Suprapubic skin (tissue), 4 donors: ENCODE data around the gene NEK6. TPM values are rescaled to one million over a fixed set of nuclear protein-coding genes. Genes with fewer than 3 reads are reported as not detected.

Experiments used
- DNase-seq, 2 donors: peaks; one replicate each; pipeline ENCODE4 v3.0.0-alpha.2; 2019; ENCODE audit warnings: low spot score in 2 of 2
- H3K27ac ChIP-seq: fragments of 200-600 bp; sonication (generic); one replicate; pipeline ENCODE4 v1.5.1; 2019
- H3K27me3 ChIP-seq: fragments of 200-600 bp; sonication (generic); one replicate; pipeline ENCODE4 v1.5.1; 2019
- H3K36me3 ChIP-seq: fragments of 200-600 bp; sonication (generic); one replicate; pipeline ENCODE4 v1.5.1; 2019
- H3K4me1 ChIP-seq: fragments of 200-600 bp; sonication (generic); one replicate; pipeline ENCODE4 v1.5.1; 2019
- H3K4me3 ChIP-seq: fragments of 200-600 bp; sonication (generic); one replicate; pipeline ENCODE4 v1.5.1; 2019; ENCODE audit warnings: mild to moderate bottlenecking
- H3K9me3 ChIP-seq: fragments of 200-600 bp; sonication (generic); one replicate; pipeline ENCODE4 v1.5.1; 2019
- EP300 ChIP-seq: sonication (generic); formaldehyde crosslinking; IDR thresholded peaks from one replicate; pipeline ENCODE4 v1.6.1; 2017; ENCODE audit warnings: antibody characterized with exemption
- POLR2A ChIP-seq, 2 donors: fragments of 450-650 bp; IDR thresholded peaks; one replicate each; pipeline ENCODE4 v1.6.1; 2017; ENCODE audit warnings: antibody characterized with exemption in 2 of 2, mild to moderate bottlenecking in 2 of 2, moderate library complexity in 2 of 2
- POLR2AphosphoS5 ChIP-seq, 3 donors: sonication (generic); formaldehyde crosslinking; IDR thresholded peaks; one replicate each; pipeline ENCODE4 v1.6.1; 2017; ENCODE audit warnings: antibody characterized with exemption in 3 of 3
- WGBS: methylation state at CpG from one replicate; pipeline ENCODE4 v1.1.5; 2018; 5-methylcytosine and 5-hydroxymethylcytosine counted together
- total RNA-seq, 4 donors: library from RNA; depleted of rRNA; stranded (reverse); fragments of >200 nt; gene quantifications; one replicate each; pipeline ENCODE4 v1.1.0, GENCODE V29; 2016
- TF ChIP-seq, protein P1 (sequence below), 2 donors: fragments of 200-600 bp in 1 of 2; fragments of 450-650 bp in 1 of 2; sonication (generic) in 1 of 2; IDR thresholded peaks; one replicate each; pipeline ENCODE4 v1.5.1; 2016 to 2019; ENCODE audit warnings: antibody characterized with exemption in 2 of 2, mild to moderate bottlenecking in 1 of 2, moderate library complexity in 1 of 2

Gene NEK6
- total RNA-seq, 4 donors from 2014 or later: 5.4 to 17.5 (median 10.6) TPM

GRCh38 chr9:124370896-124371582, 113.3 kb downstream of the NEK6 start:
- Histone ChIP-seq H3K4me3 (no peak overlapping the region), H3K9me3 (no peaks in the 10 kb centered on the region), H3K27me3 (no peaks in the 10 kb centered on the region), H3K36me3 (peaks cover 4% of the 10 kb centered on the region), H3K4me1 (peaks cover 18% of the 10 kb centered on the region), H3K27ac (no peak overlapping the region)
- TF ChIP-seq POLR2AphosphoS5 (IDR thresholded peaks at IDR 0.05) (no peak), POLR2A (IDR thresholded peaks at IDR 0.05) (no peak), EP300 (no peak)
- TF ChIP-seq, protein P1, sequence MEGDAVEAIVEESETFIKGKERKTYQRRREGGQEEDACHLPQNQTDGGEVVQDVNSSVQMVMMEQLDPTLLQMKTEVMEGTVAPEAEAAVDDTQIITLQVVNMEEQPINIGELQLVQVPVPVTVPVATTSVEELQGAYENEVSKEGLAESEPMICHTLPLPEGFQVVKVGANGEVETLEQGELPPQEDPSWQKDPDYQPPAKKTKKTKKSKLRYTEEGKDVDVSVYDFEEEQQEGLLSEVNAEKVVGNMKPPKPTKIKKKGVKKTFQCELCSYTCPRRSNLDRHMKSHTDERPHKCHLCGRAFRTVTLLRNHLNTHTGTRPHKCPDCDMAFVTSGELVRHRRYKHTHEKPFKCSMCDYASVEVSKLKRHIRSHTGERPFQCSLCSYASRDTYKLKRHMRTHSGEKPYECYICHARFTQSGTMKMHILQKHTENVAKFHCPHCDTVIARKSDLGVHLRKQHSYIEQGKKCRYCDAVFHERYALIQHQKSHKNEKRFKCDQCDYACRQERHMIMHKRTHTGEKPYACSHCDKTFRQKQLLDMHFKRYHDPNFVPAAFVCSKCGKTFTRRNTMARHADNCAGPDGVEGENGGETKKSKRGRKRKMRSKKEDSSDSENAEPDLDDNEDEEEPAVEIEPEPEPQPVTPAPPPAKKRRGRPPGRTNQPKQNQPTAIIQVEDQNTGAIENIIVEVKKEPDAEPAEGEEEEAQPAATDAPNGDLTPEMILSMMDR (IDR thresholded peaks at IDR 0.05): no peak
- WGBS: 80% methylated on average over 9 of the region's 9 CpGs
- DNase-seq: no peak

- no peak overlapping the region for H3K4me3 ChIP-seq
- H3K9me3 ChIP-seq: no peaks in the 10 kb centered on the region
- no peak for DNase-seq
- TF ChIP-seq POLR2AphosphoS5 (IDR thresholded peaks at IDR 0.05) (no peak), EP300 (no peak), POLR2A (IDR thresholded peaks at IDR 0.05) (no peak)
- TF ChIP-seq, protein P1 (IDR thresholded peaks at IDR 0.05): no peak
- H3K27ac ChIP-seq: no peak overlapping the region
- H3K27me3 ChIP-seq: no peaks in the 10 kb centered on the region
- peaks cover 11% of the 10 kb centered on the region for H3K4me1 ChIP-seq
- H3K36me3 ChIP-seq: no peaks in the 10 kb centered on the region
Observed at GRCh38 chr9:124372038-124372437, 114.3 kb downstream of the NEK6 start.

DNA sequence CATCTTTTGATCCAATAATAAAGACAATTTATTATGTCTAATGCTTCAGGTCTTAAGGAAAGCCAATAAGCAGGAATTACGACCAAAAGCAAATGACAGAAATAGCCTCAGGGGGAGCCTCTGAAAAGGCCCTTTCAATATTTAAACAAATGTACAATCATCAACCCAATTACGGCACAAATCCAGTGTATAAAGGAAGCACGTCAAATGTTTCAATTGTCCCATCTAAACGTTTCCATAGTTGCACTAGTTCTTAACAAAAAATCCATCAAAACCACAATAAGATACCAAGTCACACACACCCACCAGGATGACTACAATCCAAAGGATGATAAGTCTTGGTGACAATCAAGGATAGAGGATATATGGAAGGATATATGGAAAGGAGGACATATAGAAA, 115.6 kb downstream of the NEK6 start:
- H3K27me3 ChIP-seq: no peaks in the 10 kb centered on the region
- no peak for TF ChIP-seq POLR2A (IDR thresholded peaks at IDR 0.05)
- TF ChIP-seq EP300: no peak
- TF ChIP-seq POLR2AphosphoS5 (IDR thresholded peaks at IDR 0.05): no peak
- TF ChIP-seq, protein P1 (IDR thresholded peaks at IDR 0.05): no peak
- H3K4me3 ChIP-seq: no peak overlapping the region
- no peak for DNase-seq
- H3K4me1 ChIP-seq: peaks cover 19% of the 10 kb centered on the region
- H3K9me3 ChIP-seq: no peaks in the 10 kb centered on the region
- H3K27ac ChIP-seq: no peak overlapping the region
- H3K36me3 ChIP-seq: no peaks in the 10 kb centered on the region
- WGBS: 82% methylated on average over 4 of the region's 4 CpGs

DNA sequence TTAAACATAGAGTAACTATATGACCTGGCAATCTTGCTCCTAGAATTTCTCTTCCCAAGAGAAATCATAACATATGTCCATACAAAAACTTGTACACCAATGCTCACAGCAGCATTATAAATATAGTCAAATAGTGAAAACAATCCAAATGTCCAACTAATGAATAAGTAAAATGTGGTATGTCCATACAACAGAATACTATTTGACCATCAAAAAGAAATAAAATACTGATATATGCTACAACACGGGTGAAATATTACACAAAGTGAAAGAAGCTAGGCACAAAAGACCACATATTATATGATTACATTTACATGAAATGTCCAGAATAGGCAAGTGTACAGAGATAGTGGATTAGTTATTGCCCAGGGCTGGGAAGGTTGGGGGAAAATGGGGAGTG, 116.1 kb downstream of the NEK6 start:
- Histone ChIP-seq H3K4me3 (no peak overlapping the region), H3K27me3 (no peaks in the 10 kb centered on the region), H3K9me3 (no peaks in the 10 kb centered on the region), H3K4me1 (peaks cover 19% of the 10 kb centered on the region), H3K36me3 (no peaks in the 10 kb centered on the region), H3K27ac (no peak overlapping the region)
- TF ChIP-seq POLR2AphosphoS5 (IDR thresholded peaks at IDR 0.05) (no peak), POLR2A (IDR thresholded peaks at IDR 0.05) (no peak), EP300 (no peak)
- TF ChIP-seq, protein P1 (IDR thresholded peaks at IDR 0.05): no peak
- no peak for DNase-seq
- 97% methylated on average over 1 of the region's 1 CpG for WGBS

- DNase-seq: no peak
- no peaks in the 10 kb centered on the region for H3K27me3 ChIP-seq
- no peaks in the 10 kb centered on the region for H3K9me3 ChIP-seq
- no peak overlapping the region for H3K27ac ChIP-seq
- H3K4me3 ChIP-seq: no peak overlapping the region
- no peak for TF ChIP-seq EP300
- H3K36me3 ChIP-seq: peaks cover 15% of the 10 kb centered on the region
- H3K4me1 ChIP-seq: peaks cover 16% of the 10 kb centered on the region
- 92% methylated on average over 9 of the region's 9 CpGs for WGBS
Observed at GRCh38 chr9:124375726-124376125, 118.0 kb downstream of the NEK6 start.

- peaks cover 13% of the 10 kb centered on the region for H3K4me1 ChIP-seq
- no peak overlapping the region for H3K27ac ChIP-seq
- H3K9me3 ChIP-seq: no peaks in the 10 kb centered on the region
- WGBS: 53% methylated on average over 1 of the region's 1 CpG
- no peak for DNase-seq
- TF ChIP-seq, protein P1 (IDR thresholded peaks at IDR 0.05): no peak
- no peak for TF ChIP-seq POLR2AphosphoS5 (IDR thresholded peaks at IDR 0.05)
- TF ChIP-seq POLR2A (IDR thresholded peaks at IDR 0.05): no peak
- TF ChIP-seq EP300: no peak
- H3K27me3 ChIP-seq: no peaks in the 10 kb centered on the region
- H3K36me3 ChIP-seq: peaks cover 15% of the 10 kb centered on the region
- H3K4me3 ChIP-seq: no peak overlapping the region
Observed at GRCh38 chr9:124376329-124376728, 118.6 kb downstream of the NEK6 start.
